Measurements from ENCODE around the gene PISD.
"Not testable (repeated sequence)": the region's sequence is repeated elsewhere in the genome, so short reads cannot be mapped to it uniquely, and the experiment has no call there.

Gene PISD

GRCh38 chr22:31674219-31674618 is 12.2 kb upstream of the PISD start:
- H3K4me1 Mint-ChIP-seq (ENCODE audit: low read depth), result peaks cover 14% of the 10 kb centered on the region
- not testable (repeated sequence) for DNase-seq; H3K9me3 Mint-ChIP-seq; H3K4me3 Mint-ChIP-seq; H3K27ac Mint-ChIP-seq; H3K27me3 Mint-ChIP-seq; H3K36me3 Mint-ChIP-seq (ENCODE audit: low read depth)

GRCh38 chr22:31668849-31669248 is 6.8 kb upstream of the PISD start:
- not testable (repeated sequence) for H3K27ac Mint-ChIP-seq; DNase-seq; H3K4me1 Mint-ChIP-seq (ENCODE audit: low read depth)

GRCh38 chr22:31662668-31663037 is 638 bp upstream of the PISD start:
- H3K4me3 Mint-ChIP-seq, result peak overlapping the region; percentile 95
- H3K9me3 Mint-ChIP-seq, result no peaks in the 10 kb centered on the region
- no peaks in the 10 kb centered on the region for H3K27me3 Mint-ChIP-seq
- peak overlapping the region; percentile 97 for H3K27ac Mint-ChIP-seq
- no peak for DNase-seq
- H3K4me1 Mint-ChIP-seq (ENCODE audit: low read depth), result peaks cover 44% of the 10 kb centered on the region
- H3K36me3 Mint-ChIP-seq (ENCODE audit: low read depth), result peaks cover 25% of the 10 kb centered on the region

More at GRCh38 chr22:31668849-31669248, 6.8 kb upstream of the PISD start:
- not testable (repeated sequence) for H3K4me3 Mint-ChIP-seq; H3K36me3 Mint-ChIP-seq (ENCODE audit: low read depth); H3K9me3 Mint-ChIP-seq; H3K27me3 Mint-ChIP-seq

- DNase-seq, result peak; percentile 59
- not testable (repeated sequence) for H3K9me3 Mint-ChIP-seq, H3K27me3 Mint-ChIP-seq
- peak overlapping the region; percentile 95 for H3K4me3 Mint-ChIP-seq
- peaks cover 46% of the 10 kb centered on the region for H3K4me1 Mint-ChIP-seq (ENCODE audit: low read depth)
- peaks cover 27% of the 10 kb centered on the region for H3K36me3 Mint-ChIP-seq (ENCODE audit: low read depth)
- peak overlapping the region; percentile 97 for H3K27ac Mint-ChIP-seq
Measured at GRCh38 chr22:31660860-31661341, 1.1 kb downstream of the PISD start.

- no peak overlapping the region for H3K4me3 Mint-ChIP-seq
- H3K36me3 Mint-ChIP-seq (ENCODE audit: low read depth), result peaks cover 32% of the 10 kb centered on the region
- H3K27me3 Mint-ChIP-seq, result no peaks in the 10 kb centered on the region
- peaks cover 45% of the 10 kb centered on the region for H3K4me1 Mint-ChIP-seq (ENCODE audit: low read depth)
- no peaks in the 10 kb centered on the region for H3K9me3 Mint-ChIP-seq
- DNase-seq, result no peak
- peak overlapping the region; percentile 5 for H3K27ac Mint-ChIP-seq
Measured at GRCh38 chr22:31659246-31659645, 2.8 kb downstream of the PISD start.

- Mint-ChIP-seq H3K9me3 (no peaks in the 10 kb centered on the region), H3K27ac (peak overlapping the region; percentile 27), H3K4me3 (no peak overlapping the region), H3K27me3 (no peaks in the 10 kb centered on the region), H3K36me3 (ENCODE audit: low read depth) (peaks cover 27% of the 10 kb centered on the region), H3K4me1 (ENCODE audit: low read depth) (peaks cover 49% of the 10 kb centered on the region)
- DNase-seq, result no peak
Measured at GRCh38 chr22:31654408-31654807, 7.6 kb downstream of the PISD start.

GRCh38 chr22:31653944-31654343 is 8.1 kb downstream of the PISD start:
- Mint-ChIP-seq H3K27ac (peak overlapping the region; percentile 27), H3K36me3 (ENCODE audit: low read depth) (peaks cover 27% of the 10 kb centered on the region), H3K9me3 (no peaks in the 10 kb centered on the region)

GRCh38 chr22:31652911-31653684 is 8.9 kb downstream of the PISD start:
- Mint-ChIP-seq H3K9me3 (no peaks in the 10 kb centered on the region), H3K36me3 (ENCODE audit: low read depth) (peaks cover 32% of the 10 kb centered on the region), H3K27me3 (no peaks in the 10 kb centered on the region), H3K27ac (peak overlapping the region; percentile 44), H3K4me1 (ENCODE audit: low read depth) (peaks cover 51% of the 10 kb centered on the region), H3K4me3 (no peak overlapping the region)
- no peak for DNase-seq

More at GRCh38 chr22:31653944-31654343, 8.1 kb downstream of the PISD start:
- H3K4me3 Mint-ChIP-seq, result no peak overlapping the region
- no peak for DNase-seq
- H3K27me3 Mint-ChIP-seq, result no peaks in the 10 kb centered on the region
- H3K4me1 Mint-ChIP-seq (ENCODE audit: low read depth), result peaks cover 48% of the 10 kb centered on the region

GRCh38 chr22:31652088-31652487 is 9.9 kb downstream of the PISD start:
- Mint-ChIP-seq H3K36me3 (ENCODE audit: low read depth) (peaks cover 38% of the 10 kb centered on the region), H3K27me3 (no peaks in the 10 kb centered on the region), H3K4me1 (ENCODE audit: low read depth) (peaks cover 56% of the 10 kb centered on the region), H3K9me3 (no peaks in the 10 kb centered on the region), H3K27ac (peak overlapping the region; percentile 77), H3K4me3 (no peak overlapping the region)
- DNase-seq, result no peak

- Mint-ChIP-seq H3K4me3 (no peak overlapping the region), H3K36me3 (ENCODE audit: low read depth) (peaks cover 42% of the 10 kb centered on the region), H3K9me3 (no peaks in the 10 kb centered on the region), H3K27ac (peak overlapping the region; percentile 82), H3K4me1 (ENCODE audit: low read depth) (peaks cover 60% of the 10 kb centered on the region), H3K27me3 (no peaks in the 10 kb centered on the region)
- DNase-seq, result no peak
Measured at GRCh38 chr22:31651664-31652063, 10.4 kb downstream of the PISD start.

GRCh38 chr22:31650391-31650790 is 11.6 kb downstream of the PISD start:
- Mint-ChIP-seq H3K9me3 (no peaks in the 10 kb centered on the region), H3K36me3 (ENCODE audit: low read depth) (peaks cover 47% of the 10 kb centered on the region), H3K4me1 (ENCODE audit: low read depth) (peaks cover 66% of the 10 kb centered on the region), H3K27me3 (no peaks in the 10 kb centered on the region), H3K27ac (no peak overlapping the region), H3K4me3 (no peak overlapping the region)
- no peak for DNase-seq

- no peak overlapping the region for H3K4me3 Mint-ChIP-seq
Measured at GRCh38 chr22:31647523-31648320, 14.3 kb downstream of the PISD start.

GRCh38 chr22:31647066-31647465 is 14.9 kb downstream of the PISD start:
- Mint-ChIP-seq H3K36me3 (ENCODE audit: low read depth) (peaks cover 63% of the 10 kb centered on the region), H3K4me3 (peak overlapping the region; percentile 27), H3K27me3 (no peaks in the 10 kb centered on the region), H3K9me3 (no peaks in the 10 kb centered on the region), H3K27ac (peak overlapping the region; percentile 92), H3K4me1 (ENCODE audit: low read depth) (peaks cover 59% of the 10 kb centered on the region)
- DNase-seq, result no peak

More at GRCh38 chr22:31647523-31648320, 14.3 kb downstream of the PISD start:
- DNase-seq, result no peak
- H3K9me3 Mint-ChIP-seq, result no peaks in the 10 kb centered on the region
- peaks cover 65% of the 10 kb centered on the region for H3K4me1 Mint-ChIP-seq (ENCODE audit: low read depth)
- H3K27ac Mint-ChIP-seq, result peak overlapping the region; percentile 92
- H3K36me3 Mint-ChIP-seq (ENCODE audit: low read depth), result peaks cover 60% of the 10 kb centered on the region
- no peaks in the 10 kb centered on the region for H3K27me3 Mint-ChIP-seq

GRCh38 chr22:31646186-31647019 is 15.6 kb downstream of the PISD start:
- Mint-ChIP-seq H3K4me3 (peak overlapping the region; percentile 27), H3K27me3 (no peaks in the 10 kb centered on the region), H3K36me3 (ENCODE audit: low read depth) (peaks cover 65% of the 10 kb centered on the region), H3K4me1 (ENCODE audit: low read depth) (peaks cover 53% of the 10 kb centered on the region), H3K27ac (peak overlapping the region; percentile 92), H3K9me3 (no peaks in the 10 kb centered on the region)
- no peak for DNase-seq
